T-helper 1 cell treated with Interleukin-12 subunit alpha and Interleukin-12 subunit beta and Interleukin-4 antibody, amounts not matched to agents 30 μg/mL and 1 μg/mL, for 36 hours (primary cell): Measurements from ENCODE around the gene TCTN1.

Experiments used
- H3K27ac Mint-ChIP-seq: one replicate; pipeline ENCODE4 v1.8.0; 2021; ENCODE audit warnings: mild to moderate bottlenecking, mixed read lengths
- H3K27me3 Mint-ChIP-seq: one replicate; pipeline ENCODE4 v1.8.0; 2021; ENCODE audit warnings: low read depth, mixed read lengths
- H3K36me3 Mint-ChIP-seq: one replicate; pipeline ENCODE4 v1.8.0; 2021; ENCODE audit warnings: low read depth, mixed read lengths
- H3K4me1 Mint-ChIP-seq: one replicate; pipeline ENCODE4 v1.8.0; 2021; ENCODE audit warnings: low read depth, mixed read lengths
- H3K4me3 Mint-ChIP-seq: one replicate; pipeline ENCODE4 v1.8.0; 2021; ENCODE audit warnings: mild to moderate bottlenecking, moderate library complexity, mixed read lengths
- H3K9me3 Mint-ChIP-seq: one replicate; pipeline ENCODE4 v1.8.0; 2021; ENCODE audit warnings: mixed read lengths

Gene TCTN1

DNA sequence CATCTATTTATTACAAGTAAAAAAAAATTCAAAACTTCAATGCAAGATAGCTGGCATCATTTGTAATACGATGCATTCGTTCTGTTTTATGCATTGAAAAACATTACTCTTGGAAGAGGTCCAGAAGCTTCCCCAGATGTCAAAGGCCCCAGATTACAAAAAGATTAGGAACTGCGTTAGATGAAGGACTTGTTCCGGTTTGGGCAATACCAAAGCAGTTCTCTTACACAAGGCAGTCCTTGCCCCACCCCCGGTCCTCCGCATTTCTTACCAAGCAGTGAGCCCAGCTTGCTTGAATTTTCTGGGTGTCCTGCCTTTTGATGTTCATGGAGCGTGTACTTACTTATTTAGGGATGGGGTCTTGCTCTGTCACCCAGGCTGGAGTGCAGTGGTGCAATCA lies 79.8 kb downstream of the TCTN1 start:
- Mint-ChIP-seq H3K36me3 (no peaks in the 10 kb centered on the region), H3K4me1 (peaks cover 22% of the 10 kb centered on the region), H3K4me3 (no peak overlapping the region), H3K27me3 (no peaks in the 10 kb centered on the region), H3K27ac (no peak overlapping the region), H3K9me3 (no peaks in the 10 kb centered on the region)

DNA sequence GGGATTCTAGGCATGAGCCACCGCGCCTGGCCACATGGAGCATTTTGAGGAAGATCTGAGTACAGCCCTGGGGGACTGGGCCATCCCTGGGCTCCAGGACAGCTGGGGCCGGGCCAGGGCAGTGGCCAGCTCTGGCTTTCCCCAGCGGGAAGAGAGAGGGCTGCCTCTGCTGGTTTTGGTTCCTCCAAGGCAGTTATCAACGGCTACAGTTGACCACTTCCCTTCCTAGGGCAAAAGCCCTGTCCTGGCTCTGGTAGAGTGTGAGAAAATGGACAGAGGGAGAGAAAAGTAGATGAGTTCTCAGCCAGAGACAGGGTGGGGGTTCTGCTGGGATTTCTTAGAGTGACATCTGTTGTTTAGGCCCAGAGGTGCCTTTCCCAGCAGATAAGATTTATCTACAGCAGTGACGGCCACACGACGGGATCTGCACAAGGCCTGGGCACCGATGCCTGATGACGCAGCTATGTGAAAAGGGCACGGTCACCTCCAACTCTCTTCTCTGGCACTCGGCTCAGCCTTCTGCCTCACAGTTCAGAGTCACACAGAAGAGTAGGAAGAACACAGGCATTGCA lies 80.5 kb downstream of the TCTN1 start:
- H3K27ac Mint-ChIP-seq = no peak overlapping the region
- no peaks in the 10 kb centered on the region for H3K36me3 Mint-ChIP-seq
- H3K4me1 Mint-ChIP-seq = peaks cover 22% of the 10 kb centered on the region
- H3K9me3 Mint-ChIP-seq = no peaks in the 10 kb centered on the region
- H3K27me3 Mint-ChIP-seq = no peaks in the 10 kb centered on the region
- H3K4me3 Mint-ChIP-seq = no peak overlapping the region

DNA sequence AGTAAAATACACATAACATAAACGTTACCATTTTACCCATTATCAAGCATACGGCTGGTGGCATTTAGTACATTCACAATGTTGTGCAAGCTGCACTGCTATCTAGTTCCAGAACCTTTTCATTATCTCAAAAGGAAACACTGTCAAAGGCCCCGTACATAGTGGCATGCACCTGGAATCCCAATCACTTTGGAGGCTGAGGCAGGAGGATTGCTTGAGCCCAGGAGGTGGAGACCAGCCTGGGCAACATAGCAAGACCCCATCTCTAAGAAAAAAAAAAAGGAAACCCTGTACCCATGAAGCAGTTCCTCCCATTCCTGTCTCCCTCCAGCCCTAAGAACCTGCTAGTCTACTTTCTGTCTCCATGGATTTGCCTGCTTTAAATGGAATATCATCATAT lies 82.4 kb downstream of the TCTN1 start:
- no peaks in the 10 kb centered on the region for H3K27me3 Mint-ChIP-seq
- peak overlapping the region; percentile 10 for H3K27ac Mint-ChIP-seq
- no peaks in the 10 kb centered on the region for H3K9me3 Mint-ChIP-seq
- H3K36me3 Mint-ChIP-seq = no peaks in the 10 kb centered on the region
- H3K4me1 Mint-ChIP-seq = peaks cover 10% of the 10 kb centered on the region
- H3K4me3 Mint-ChIP-seq = no peak overlapping the region

DNA sequence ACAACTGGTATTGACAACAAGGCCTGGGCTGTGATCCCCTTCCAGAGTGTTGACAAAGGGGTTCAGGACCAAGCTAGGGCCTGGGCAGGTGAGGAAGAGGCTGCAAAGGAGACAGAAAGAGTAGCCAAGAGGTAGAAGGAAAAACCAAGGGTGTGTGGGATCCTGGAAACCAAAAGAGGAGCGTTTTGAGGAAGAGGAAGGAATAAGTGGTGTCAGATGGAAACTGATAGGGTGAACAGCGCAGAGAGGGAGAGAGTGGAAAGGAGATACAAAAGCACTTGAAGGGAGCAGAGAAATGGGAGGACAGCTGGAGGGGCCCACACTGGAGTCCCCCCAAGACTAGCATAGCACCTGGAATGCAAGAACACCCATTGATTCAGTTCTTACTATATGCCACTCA lies 83.3 kb downstream of the TCTN1 start:
- Mint-ChIP-seq H3K36me3 (no peaks in the 10 kb centered on the region), H3K4me1 (peaks cover 10% of the 10 kb centered on the region), H3K27ac (no peak overlapping the region), H3K27me3 (no peaks in the 10 kb centered on the region), H3K9me3 (no peaks in the 10 kb centered on the region), H3K4me3 (no peak overlapping the region)

DNA sequence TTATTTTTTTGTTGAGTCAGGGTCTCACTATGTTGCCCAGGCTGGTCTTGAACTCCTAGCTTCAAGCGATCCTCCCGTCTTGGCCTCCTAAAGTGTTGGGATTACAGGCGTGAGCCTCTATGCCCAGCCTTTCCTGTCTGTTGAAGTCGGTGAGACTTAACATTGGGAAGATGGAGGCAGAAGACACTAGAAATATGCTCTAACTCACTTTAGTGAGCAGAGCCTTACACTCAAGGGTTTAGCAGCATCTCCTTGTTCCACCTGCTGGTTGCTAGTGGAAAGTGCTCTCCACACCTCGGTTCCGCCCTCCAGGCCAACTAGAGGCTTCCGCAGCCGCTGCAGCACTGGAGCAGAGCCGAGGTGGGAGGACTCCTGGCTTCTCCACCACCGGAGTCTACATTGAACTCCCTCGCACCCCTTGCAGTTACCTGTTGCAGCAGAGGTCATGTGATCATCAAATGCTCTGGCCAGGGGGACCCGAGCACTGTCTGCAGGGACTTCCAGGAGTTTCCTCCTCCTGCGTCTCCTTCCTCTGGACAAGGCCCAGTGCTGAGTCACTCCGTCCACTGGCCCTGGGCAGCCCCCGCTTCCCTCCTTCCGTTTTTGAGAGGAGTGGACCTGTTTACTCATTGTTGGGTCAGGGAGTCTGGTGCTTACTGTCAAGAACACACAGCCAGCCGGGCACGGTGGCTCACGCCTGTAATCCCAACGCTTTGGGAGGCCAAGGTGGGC lies 84.4 kb downstream of the TCTN1 start:
- peaks cover 10% of the 10 kb centered on the region for H3K4me1 Mint-ChIP-seq
- H3K4me3 Mint-ChIP-seq = no peak overlapping the region
- H3K36me3 Mint-ChIP-seq = no peaks in the 10 kb centered on the region
- no peaks in the 10 kb centered on the region for H3K9me3 Mint-ChIP-seq
- H3K27ac Mint-ChIP-seq = peak overlapping the region; percentile 70
- no peaks in the 10 kb centered on the region for H3K27me3 Mint-ChIP-seq
